Aorta (tissue), 5 donors: Measurements from ENCODE around the gene SLC22A4. TPM values are rescaled to one million over a fixed set of nuclear protein-coding genes. Genes with fewer than 3 reads are reported as not detected.
A peak's percentile ranks its signal among the peaks of the same experiment; 100 is the strongest.

ENCODE experiments used
- ATAC-seq: fragments of 200-7000 bp; cut with Tn5 transposase; one replicate; pipeline ENCODE4 v1.9.1; 2022; ENCODE audit warnings: moderate library complexity; ENCODE audit not compliant: low FRiP score
- DNase-seq, 2 donors: peaks; one replicate each; pipeline ENCODE4 v3.0.0-alpha.2; 2020
- H3K27ac ChIP-seq, 2 donors: one replicate each; pipeline ENCODE4 v1.5.1; 2013; ENCODE audit warnings: low read length in 2 of 2, mild to moderate bottlenecking in 2 of 2, moderate library complexity in 2 of 2, control low read depth in 1 of 2, inconsistent platforms in 1 of 2, low read depth in 1 of 2
- H3K27me3 ChIP-seq, 2 donors: one replicate each; pipeline ENCODE4 v1.6.1; 2013; ENCODE audit warnings: control low read depth in 1 of 2, low read length in 1 of 2, mild to moderate bottlenecking in 1 of 2, moderate library complexity in 1 of 2; ENCODE audit not compliant: insufficient read depth in 2 of 2, control insufficient read depth in 1 of 2
- H3K36me3 ChIP-seq, 2 donors: one replicate each; pipeline ENCODE4 v1.6.1; 2013; ENCODE audit warnings: control low read depth in 1 of 2, low read length in 1 of 2, mild to moderate bottlenecking in 1 of 2; ENCODE audit not compliant: insufficient read depth in 2 of 2, control insufficient read depth in 1 of 2
- H3K4me1 ChIP-seq, 2 donors: one replicate each; pipeline ENCODE4 v1.6.1; 2013; ENCODE audit warnings: low read length in 2 of 2, control low read depth in 1 of 2, mild to moderate bottlenecking in 1 of 2, moderate library complexity in 1 of 2; ENCODE audit not compliant: insufficient read depth in 2 of 2, control insufficient read depth in 1 of 2
- H3K4me3 ChIP-seq, 2 donors: one replicate each; pipeline ENCODE4 v1.5.1; 2013; ENCODE audit warnings: low read length in 2 of 2, control low read depth in 1 of 2, mild to moderate bottlenecking in 1 of 2
- H3K9me3 ChIP-seq: one replicate; pipeline ENCODE4 v1.6.1; 2013; ENCODE audit warnings: mild to moderate bottlenecking, low read length; ENCODE audit not compliant: control insufficient read depth
- WGBS, 2 donors: extraction: QIAGEN DNeasy Blood & Tissue Kit; methylation state at CpG; one replicate each; pipeline ENCODE4 v1.1.7; 2013; 5-methylcytosine and 5-hydroxymethylcytosine counted together
- intact Hi-C, 2 donors: fragments of 100-400 bp; cut with DNase I; formaldehyde crosslinking; loops; one replicate each; pipeline versions ENCODE4 v1.14.2 to v1.15.0; 2022
- polyA plus RNA-seq, 2 donors: library from polyadenylated mRNA; stranded (reverse); fragments of 200-250 nt; gene quantifications; one replicate each; pipeline ENCODE4 v1.2.3, GENCODE V29; 2013
- total RNA-seq, 2 donors: library from RNA; stranded (reverse); fragmentation: NEBNext Ultra II Directional; extraction: Animal tissue kit (Norgen Biotek cat#: 25700); gene quantifications; one replicate each; pipeline ENCODE4 v1.2.1, GENCODE V29; 2021
- donor health status: healthy with polysubstance abuse.
- donor health status: Bipolar disorder and iron deficiency.
- donor health status: DM: no; HTN: no; CAD: no.
- donor health status: DM: no; HTN: no; CAD: no.
- donor health status: DM: yes; HTN: yes; CAD: no.

The SLC22A4 gene
- total and polyA plus RNA-seq, 4 donors: 1.3 to 5.5 (median 3.1) TPM

GRCh38 chr5:132293066-132293991, 865 bp upstream of the SLC22A4 start:
- Histone ChIP-seq H3K36me3 (no peaks in the 10 kb centered on the region), H3K9me3 (no peaks in the 10 kb centered on the region), H3K4me1 (no peaks in the 10 kb centered on the region), H3K27me3 (no peaks in the 10 kb centered on the region), H3K27ac (peak overlapping the region; percentile 18 to 98), H3K4me3 (peak overlapping the region; percentile 42 to 48)
- ATAC-seq (peak; percentile 86), DNase-seq (peak; percentile 92 to 97)
- 0 to 1% methylated on average over 46 to 50 of the region's 50 CpGs for WGBS, 2 donors
- intact Hi-C loops: loop anchor here in 1 of 2 donors (5.0 kb wide), 2 partner anchors 56 to 69 kb away; no protein-coding TSS in a partner anchor

DNA sequence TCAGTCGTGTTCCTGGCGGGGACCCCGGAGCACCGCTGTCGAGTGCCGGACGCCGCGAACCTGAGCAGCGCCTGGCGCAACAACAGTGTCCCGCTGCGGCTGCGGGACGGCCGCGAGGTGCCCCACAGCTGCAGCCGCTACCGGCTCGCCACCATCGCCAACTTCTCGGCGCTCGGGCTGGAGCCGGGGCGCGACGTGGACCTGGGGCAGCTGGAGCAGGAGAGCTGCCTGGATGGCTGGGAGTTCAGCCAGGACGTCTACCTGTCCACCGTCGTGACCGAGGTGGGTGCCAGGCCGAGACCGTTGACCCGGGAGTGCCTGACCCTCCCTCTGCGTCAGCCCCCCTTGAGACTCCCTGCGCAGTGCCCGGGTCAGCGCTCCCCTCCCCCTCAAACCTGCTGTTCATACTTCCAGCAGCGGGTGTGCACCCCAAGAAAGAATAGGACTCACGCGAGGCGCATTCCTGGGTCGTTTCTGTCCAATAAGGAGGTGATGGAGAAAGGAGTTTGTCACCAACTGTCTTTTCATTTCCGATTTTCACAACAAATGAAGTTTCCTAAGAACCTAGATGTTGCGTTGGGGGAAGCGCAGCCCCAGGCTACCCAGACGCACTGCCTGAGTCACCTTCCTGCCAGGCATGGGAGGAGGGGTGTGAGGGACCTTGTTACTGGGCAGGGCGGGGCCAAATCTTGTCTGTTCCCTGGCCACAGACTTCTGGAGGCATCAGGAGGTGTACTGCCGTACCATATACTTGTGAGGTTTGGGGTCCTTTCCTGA, 722 bp downstream of the SLC22A4 start:
- intact Hi-C loops: loop anchor here (5.0 kb wide), 3 partner anchors 58 to 67 kb away; no protein-coding TSS in a partner anchor
- no peaks in the 10 kb centered on the region for H3K4me1 ChIP-seq
- 9 to 11% methylated on average over 48 to 50 of the region's 50 CpGs for WGBS, 2 donors

DNA sequence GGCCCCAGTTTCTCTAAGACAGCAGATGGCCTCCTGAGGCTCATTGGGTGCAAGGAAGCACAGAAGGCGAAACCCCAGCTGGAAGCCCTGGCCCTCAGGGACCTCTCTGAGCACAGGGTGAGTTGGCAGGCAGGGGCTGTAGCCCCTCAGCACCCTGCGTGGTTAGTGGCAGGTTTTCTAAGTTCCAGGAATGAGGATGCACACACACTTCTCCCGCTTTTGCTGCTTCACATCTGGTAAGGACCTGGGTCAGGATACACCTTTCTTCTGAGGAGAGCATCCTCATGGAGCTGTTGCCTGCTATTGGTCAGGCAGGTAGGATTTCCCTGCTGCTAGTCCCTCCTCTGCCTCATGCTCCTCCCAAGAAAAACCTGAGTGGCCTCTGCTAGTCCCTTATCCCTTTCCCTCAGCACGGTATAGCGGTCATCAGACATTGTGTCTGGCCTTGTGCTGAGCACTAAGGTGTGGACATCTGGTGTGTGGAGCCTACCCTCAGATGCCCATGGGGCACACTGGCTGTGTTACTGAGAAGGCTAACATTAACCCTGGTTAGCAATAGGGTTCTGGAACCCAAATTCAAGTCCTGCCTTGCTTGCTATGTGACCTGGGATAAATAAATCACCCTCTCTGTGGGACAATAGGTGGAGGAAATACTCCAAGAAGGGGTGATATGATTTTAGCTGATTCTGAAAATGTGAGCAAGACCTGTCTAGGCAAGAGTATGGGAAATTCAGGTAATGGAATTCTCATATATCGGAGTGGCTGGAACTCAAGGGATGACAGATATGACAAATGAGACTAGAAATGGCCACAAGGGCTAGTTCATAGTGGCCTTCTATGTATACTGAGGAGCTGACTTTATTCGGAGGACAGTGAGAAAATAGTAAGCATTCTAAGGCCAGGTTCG, 1.6 kb downstream of the SLC22A4 start:
- Histone ChIP-seq H3K4me3 (no peak overlapping the region), H3K4me1 (no peaks in the 10 kb centered on the region), H3K27me3 (no peaks in the 10 kb centered on the region), H3K9me3 (no peaks in the 10 kb centered on the region), H3K36me3 (no peaks in the 10 kb centered on the region), H3K27ac (no peak overlapping the region)
- DNase-seq (no peak), ATAC-seq (no peak)
- intact Hi-C loops: loop anchor here in 1 of 2 donors (5.0 kb wide), 1 partner anchor 62 kb away; no protein-coding TSS in a partner anchor
- 78 to 86% methylated on average over 8 of the region's 8 CpGs for WGBS, 2 donors

More for the DNA sequence above, 722 bp downstream of the SLC22A4 start:
- H3K27ac ChIP-seq: peak overlapping the region in 1 of 2 donors; percentile 11
- ATAC-seq: peak; percentile 12
- peak overlapping the region in 1 of 2 donors; percentile 32 for H3K4me3 ChIP-seq
- DNase-seq: peak; percentile 80 to 91
- H3K9me3 ChIP-seq: no peaks in the 10 kb centered on the region
- H3K27me3 ChIP-seq: no peaks in the 10 kb centered on the region
- H3K36me3 ChIP-seq: no peaks in the 10 kb centered on the region

DNA sequence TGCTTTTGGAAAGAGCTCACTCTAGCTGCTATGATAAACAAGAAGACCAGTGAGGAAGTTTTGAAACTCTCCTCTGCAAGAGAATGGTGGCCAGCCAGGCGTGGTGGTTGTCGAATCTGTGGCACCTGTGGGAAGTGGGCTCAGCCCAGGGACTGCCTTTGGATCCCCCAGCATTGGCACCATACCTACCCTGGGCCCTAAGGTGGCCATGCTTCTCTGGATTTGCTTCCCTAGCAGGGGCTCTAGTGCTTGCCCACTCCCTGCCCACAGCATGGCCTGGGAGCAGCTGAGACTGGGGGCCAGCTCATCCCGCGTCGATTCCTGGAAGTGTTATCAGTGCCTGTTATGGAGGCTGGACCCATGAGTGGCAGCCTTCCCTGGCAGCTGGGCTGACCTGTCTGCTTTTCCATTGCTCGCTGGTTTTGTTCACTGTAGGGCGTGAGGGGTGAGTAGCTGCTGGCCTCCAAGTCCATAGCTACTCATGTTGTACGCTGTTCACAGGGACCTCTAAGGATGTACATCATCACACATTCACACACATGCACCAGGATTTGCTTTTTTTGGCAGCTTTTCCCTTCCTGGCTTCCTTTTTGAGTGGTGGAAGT, 2.3 kb downstream of the SLC22A4 start:
- DNase-seq (peak in 1 of 2 donors; percentile 75), ATAC-seq (no peak)
- no peaks in the 10 kb centered on the region for H3K9me3 ChIP-seq
- no peaks in the 10 kb centered on the region for H3K36me3 ChIP-seq
- intact Hi-C loops: loop anchor here in 1 of 2 donors (5.0 kb wide), 1 partner anchor 61 kb away; no protein-coding TSS in a partner anchor
- no peak overlapping the region for H3K27ac ChIP-seq
- H3K4me3 ChIP-seq: no peak overlapping the region
- 44 to 53% methylated on average over 8 of the region's 8 CpGs for WGBS, 2 donors
- H3K27me3 ChIP-seq: no peaks in the 10 kb centered on the region
- no peaks in the 10 kb centered on the region for H3K4me1 ChIP-seq

- WGBS, 2 donors: 96 to 98% methylated on average over 4 of the region's 4 CpGs
- no peak for ATAC-seq
- Histone ChIP-seq H3K4me1 (no peaks in the 10 kb centered on the region), H3K27ac (no peak overlapping the region), H3K9me3 (no peaks in the 10 kb centered on the region), H3K36me3 (no peaks in the 10 kb centered on the region), H3K4me3 (no peak overlapping the region), H3K27me3 (no peaks in the 10 kb centered on the region)
- no peak for DNase-seq
- intact Hi-C loops: loop anchor here in 1 of 2 donors (5.0 kb wide), 1 partner anchor 60 kb away; no protein-coding TSS in a partner anchor
Measured at GRCh38 chr5:132297211-132297940, 3.2 kb downstream of the SLC22A4 start.

DNA sequence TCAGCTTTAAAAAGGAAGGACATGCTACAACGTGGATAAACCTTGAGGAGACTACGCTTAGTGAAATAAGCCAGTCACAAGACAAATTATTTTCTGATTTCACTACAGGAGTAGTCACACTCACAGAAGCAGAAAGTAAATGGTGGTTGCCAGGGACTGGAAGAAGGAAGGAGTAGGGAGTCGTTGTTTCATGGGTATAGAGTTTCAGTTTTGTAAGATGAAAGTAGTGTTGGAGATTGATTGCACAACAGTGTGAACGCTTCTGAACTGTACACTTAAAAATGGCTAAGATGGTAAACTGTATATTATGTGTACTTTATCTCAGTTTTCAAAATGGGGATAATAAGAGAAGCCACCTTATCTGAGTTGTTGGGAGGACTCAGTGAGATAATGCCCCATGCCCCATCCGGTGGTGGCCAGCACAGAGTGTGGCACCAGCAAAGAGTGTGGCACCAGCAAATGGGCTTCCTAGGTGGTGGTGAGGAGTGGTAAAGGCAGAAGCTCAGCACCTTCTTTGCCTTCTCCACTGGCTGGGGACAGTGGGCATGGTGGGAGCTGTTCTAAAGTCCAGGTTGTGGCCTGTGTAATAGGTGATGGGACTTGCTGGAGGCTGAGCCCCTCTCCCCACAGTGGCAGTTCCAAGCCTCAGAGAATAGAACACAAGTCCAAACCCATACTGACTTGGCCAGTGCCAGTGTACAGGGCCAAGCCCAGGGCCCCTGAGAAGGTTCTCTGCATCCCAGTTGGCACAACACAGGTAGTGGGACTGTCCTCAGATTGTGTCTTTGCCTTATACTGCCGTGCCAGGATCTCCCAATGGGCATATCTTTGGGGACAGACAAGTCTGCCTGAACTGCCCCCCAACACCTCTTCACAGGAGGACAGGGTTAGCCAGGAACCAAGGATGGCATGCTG, 4.4 kb downstream of the SLC22A4 start:
- 85 to 86% methylated on average over 6 of the region's 6 CpGs for WGBS, 2 donors
- DNase-seq (no peak), ATAC-seq (no peak)
- Histone ChIP-seq H3K36me3 (no peaks in the 10 kb centered on the region), H3K27ac (no peak overlapping the region), H3K4me1 (no peaks in the 10 kb centered on the region), H3K9me3 (no peaks in the 10 kb centered on the region), H3K27me3 (no peaks in the 10 kb centered on the region), H3K4me3 (no peak overlapping the region)
- intact Hi-C loops: loop anchor here in 1 of 2 donors (5.0 kb wide), 1 partner anchor 59 kb away; no protein-coding TSS in a partner anchor

DNA sequence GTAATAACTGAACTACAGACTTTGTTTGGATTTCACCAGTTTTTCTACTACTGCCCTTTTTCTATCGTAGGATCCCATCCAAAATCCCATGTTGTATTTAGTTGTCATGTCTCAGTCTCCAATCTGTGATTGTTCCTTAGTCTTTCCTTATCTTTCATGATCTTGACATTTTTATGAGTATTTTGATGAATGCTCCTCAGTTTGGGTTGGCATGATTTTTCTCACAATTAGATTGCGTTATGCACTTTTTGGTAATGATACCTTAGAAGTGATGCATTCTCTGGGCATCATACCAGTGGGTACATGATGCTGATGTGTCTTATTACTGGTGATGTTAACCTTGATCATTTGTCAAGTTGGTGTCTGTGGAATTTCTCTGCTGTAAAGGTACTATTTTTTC, 5.7 kb downstream of the SLC22A4 start:
- Histone ChIP-seq H3K27ac (no peak overlapping the region), H3K36me3 (no peaks in the 10 kb centered on the region), H3K4me3 (no peak overlapping the region), H3K27me3 (no peaks in the 10 kb centered on the region), H3K4me1 (no peaks in the 10 kb centered on the region), H3K9me3 (no peaks in the 10 kb centered on the region)
- WGBS, 2 donors: 35 to 41% methylated on average over 2 of the region's 2 CpGs
- no peak for DNase-seq
- intact Hi-C loops: loop anchor here in 1 of 2 donors (5.0 kb wide), 1 partner anchor 57 kb away; no protein-coding TSS in a partner anchor
- ATAC-seq: no peak
